ENCODE data around the gene EMILIN1.
A peak's percentile ranks its signal among the peaks of the same experiment; 100 is the strongest.

The EMILIN1 gene

GRCh38 chr2:27123302-27124150 lies 45.1 kb downstream of the EMILIN1 start, which contains the start of gene ABHD1:
Gene ABHD1, plus strand, starts transcription at chr2:27123815. Its CDS starts 134 bp downstream, at chr2:27123949.
- peak; percentile 25 to 54 for DNase-seq (ENCODE audit: low read depth in 2 of 2)

GRCh38 chr2:27125104-27125503 lies 46.7 kb downstream of the EMILIN1 start:
- DNase-seq (ENCODE audit: low read depth in 2 of 2) = no peak

GRCh38 chr2:27126252-27126710 lies 47.9 kb downstream of the EMILIN1 start:
- DNase-seq (ENCODE audit: low read depth in 2 of 2) = no peak

- DNase-seq (ENCODE audit: low read depth in 2 of 2) = no peak
These were observed 49.7 kb downstream of the EMILIN1 start for GRCh38 chr2:27127883-27128667.

GRCh38 chr2:27128668-27129571 lies 50.5 kb downstream of the EMILIN1 start:
- DNase-seq (ENCODE audit: low read depth in 2 of 2) = no peak

- DNase-seq (ENCODE audit: low read depth in 2 of 2) = no peak
These were observed 52.0 kb downstream of the EMILIN1 start for GRCh38 chr2:27130396-27130795.

GRCh38 chr2:27131429-27131828 lies 53.0 kb downstream of the EMILIN1 start:
- DNase-seq (ENCODE audit: low read depth in 2 of 2) = no peak

- DNase-seq (ENCODE audit: low read depth in 2 of 2) = no peak
These were observed 54.9 kb downstream of the EMILIN1 start for GRCh38 chr2:27133195-27133875.

- DNase-seq (ENCODE audit: low read depth in 2 of 2) = peak; percentile 97
These were observed 55.7 kb downstream of the EMILIN1 start, which contains the start of gene PREB for GRCh38 chr2:27133905-27134780. Gene PREB, minus strand, starts transcription at chr2:27134636. Its CDS starts 215 bp downstream, at chr2:27134421.

GRCh38 chr2:27134781-27135477 lies 56.5 kb downstream of the EMILIN1 start:
- DNase-seq (ENCODE audit: low read depth in 2 of 2) = no peak

GRCh38 chr2:27135478-27135955 lies 57.1 kb downstream of the EMILIN1 start:
- DNase-seq (ENCODE audit: low read depth in 2 of 2) = no peak
